DND-41 (cell line): ENCODE measurements around the gene MLANA.

ENCODE experiments used
- EZH2 ChIP-seq: IDR thresholded peaks from 3 replicates; pipeline ENCODE4 v1.6.1; 2012; ENCODE audit warnings: borderline replicate concordance, low read depth, mild to moderate bottlenecking, moderate library complexity, low read length, inconsistent platforms; ENCODE audit not compliant: severe bottlenecking
- TF ChIP-seq, protein P1 (sequence below): IDR thresholded peaks from 2 replicates; pipeline ENCODE4 v1.5.1; 2012; ENCODE audit warnings: borderline replicate concordance, low read length, moderate library complexity, mild to moderate bottlenecking; ENCODE audit not compliant: poor library complexity, severe bottlenecking; ENCODE audit errors: extremely low read depth

DNA sequence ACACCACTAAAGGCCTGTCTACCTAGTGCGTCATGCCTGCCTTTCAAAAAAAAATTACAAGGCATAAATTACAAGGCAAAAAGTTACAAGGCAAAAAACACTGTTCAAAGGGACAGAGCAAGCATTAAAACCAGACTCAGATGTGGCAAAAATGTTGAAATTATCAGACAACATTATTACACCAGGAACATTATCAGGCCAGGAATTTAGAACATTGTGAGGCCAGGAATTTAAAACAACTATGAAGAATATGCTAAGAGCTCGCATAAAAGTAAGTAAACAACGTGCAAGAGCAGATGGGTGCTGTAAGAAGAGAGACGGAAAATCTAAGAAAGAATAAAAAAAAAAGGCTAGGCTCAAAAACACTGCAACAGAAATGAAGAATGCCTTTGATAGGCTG lies 18.2 kb upstream of the MLANA start:
- TF ChIP-seq, protein P1, sequence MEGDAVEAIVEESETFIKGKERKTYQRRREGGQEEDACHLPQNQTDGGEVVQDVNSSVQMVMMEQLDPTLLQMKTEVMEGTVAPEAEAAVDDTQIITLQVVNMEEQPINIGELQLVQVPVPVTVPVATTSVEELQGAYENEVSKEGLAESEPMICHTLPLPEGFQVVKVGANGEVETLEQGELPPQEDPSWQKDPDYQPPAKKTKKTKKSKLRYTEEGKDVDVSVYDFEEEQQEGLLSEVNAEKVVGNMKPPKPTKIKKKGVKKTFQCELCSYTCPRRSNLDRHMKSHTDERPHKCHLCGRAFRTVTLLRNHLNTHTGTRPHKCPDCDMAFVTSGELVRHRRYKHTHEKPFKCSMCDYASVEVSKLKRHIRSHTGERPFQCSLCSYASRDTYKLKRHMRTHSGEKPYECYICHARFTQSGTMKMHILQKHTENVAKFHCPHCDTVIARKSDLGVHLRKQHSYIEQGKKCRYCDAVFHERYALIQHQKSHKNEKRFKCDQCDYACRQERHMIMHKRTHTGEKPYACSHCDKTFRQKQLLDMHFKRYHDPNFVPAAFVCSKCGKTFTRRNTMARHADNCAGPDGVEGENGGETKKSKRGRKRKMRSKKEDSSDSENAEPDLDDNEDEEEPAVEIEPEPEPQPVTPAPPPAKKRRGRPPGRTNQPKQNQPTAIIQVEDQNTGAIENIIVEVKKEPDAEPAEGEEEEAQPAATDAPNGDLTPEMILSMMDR = no peak
- TF ChIP-seq EZH2 = no peak
